Activated T-cell treated with anti-CD3 and anti-CD28 coated beads, Interleukin-2, amount 50 U/mL, for 48 hours (primary cell): ENCODE measurements around the gene RNF138.
A peak's percentile ranks its signal among the peaks of the same experiment; 100 is the strongest.
"Not testable (repeated sequence)": the region's sequence is repeated elsewhere in the genome, so short reads cannot be mapped to it uniquely, and the experiment has no call there.

Experiments used
- DNase-seq, 2 experiments: peaks; one replicate each; pipeline ENCODE4 v3.0.0-alpha.2; 2020

Gene RNF138

GRCh38 chr18:32096946-32097345, 5.3 kb downstream of the RNF138 start:
- DNase-seq, result no peak

- DNase-seq, result no peak
Observed at GRCh38 chr18:32104516-32104915, 12.8 kb downstream of the RNF138 start.

- no peak for DNase-seq
Observed at GRCh38 chr18:32110005-32110404, 18.3 kb downstream of the RNF138 start.

GRCh38 chr18:32111706-32112105, 20.0 kb downstream of the RNF138 start:
- DNase-seq, result no peak

GRCh38 chr18:32112826-32113225, 21.2 kb downstream of the RNF138 start:
- DNase-seq, result no peak

- DNase-seq, result no peak
Observed at GRCh38 chr18:32114293-32114942, 22.7 kb downstream of the RNF138 start.

- no peak for DNase-seq
Observed at GRCh38 chr18:32122039-32122438, 30.4 kb downstream of the RNF138 start.

GRCh38 chr18:32126538-32126937, 34.9 kb downstream of the RNF138 start:
- DNase-seq, result no peak

GRCh38 chr18:32135625-32136024, 44.0 kb downstream of the RNF138 start:
- no peak for DNase-seq

GRCh38 chr18:32138332-32138982, 46.8 kb downstream of the RNF138 start:
- no peak for DNase-seq

- no peak for DNase-seq
Observed at GRCh38 chr18:32139835-32140283, 48.2 kb downstream of the RNF138 start.

GRCh38 chr18:32148185-32148870, 56.7 kb downstream of the RNF138 start:
- no peak for DNase-seq

- no peak for DNase-seq
Observed at GRCh38 chr18:32152705-32153448, 61.2 kb downstream of the RNF138 start.

- no peak for DNase-seq
Observed at GRCh38 chr18:32156855-32157254, 65.2 kb downstream of the RNF138 start.

GRCh38 chr18:32157580-32157979, 65.9 kb downstream of the RNF138 start:
- DNase-seq, result no peak

- DNase-seq, result peak; percentile 74 to 77
Observed at GRCh38 chr18:32158108-32158624, 66.5 kb downstream of the RNF138 start.

- not testable (repeated sequence) for DNase-seq
Observed at GRCh38 chr18:32158631-32159030, 67.0 kb downstream of the RNF138 start.

GRCh38 chr18:32160547-32160946, 68.9 kb downstream of the RNF138 start:
- DNase-seq, result no peak

GRCh38 chr18:32167980-32168730, 76.5 kb downstream of the RNF138 start:
- no peak for DNase-seq

- no peak for DNase-seq
Observed at GRCh38 chr18:32173654-32174053, 82.0 kb downstream of the RNF138 start.

GRCh38 chr18:32174719-32175118, 83.0 kb downstream of the RNF138 start:
- DNase-seq, result no peak

- DNase-seq, result no peak
Observed at GRCh38 chr18:32175265-32175664, 83.6 kb downstream of the RNF138 start.
